Immature natural killer cell (primary cell): Measurements from ENCODE around the gene CASKIN1. TPM values are rescaled to one million over a fixed set of nuclear protein-coding genes. Genes with fewer than 3 reads are reported as not detected.

Experiments
- DNase-seq, 3 donors: peaks; one replicate each; pipeline ENCODE4 v3.0.0; 2022; ENCODE audit warnings: mixed read lengths in 1 of 3
- H3K27ac Mint-ChIP-seq, 6 donors: one replicate each; pipeline ENCODE4 v1.8.0; 2020; ENCODE audit warnings: mixed read lengths in 6 of 6, mild to moderate bottlenecking in 5 of 6, inconsistent platforms in 4 of 6, moderate library complexity in 3 of 6
- H3K27me3 Mint-ChIP-seq, 3 donors: one replicate each; pipeline ENCODE4 v1.8.0; 2020 to 2021; ENCODE audit warnings: low read depth in 3 of 3, mild to moderate bottlenecking in 3 of 3, mixed read lengths in 3 of 3, moderate library complexity in 3 of 3, inconsistent platforms in 1 of 3
- H3K36me3 Mint-ChIP-seq, 3 donors: one replicate each; pipeline ENCODE4 v1.8.0; 2020; ENCODE audit warnings: mixed read lengths in 3 of 3, inconsistent platforms in 2 of 3, mild to moderate bottlenecking in 2 of 3
- H3K4me1 Mint-ChIP-seq, 2 donors: one replicate each; pipeline ENCODE4 v1.8.0; 2020; ENCODE audit warnings: inconsistent platforms in 2 of 2, mild to moderate bottlenecking in 2 of 2, mixed read lengths in 2 of 2, moderate library complexity in 1 of 2
- H3K4me3 Mint-ChIP-seq, 5 donors: one replicate each; pipeline ENCODE4 v1.8.0; 2020; ENCODE audit warnings: mild to moderate bottlenecking in 5 of 5, mixed read lengths in 5 of 5, inconsistent platforms in 3 of 5, moderate library complexity in 3 of 5
- H3K9me3 Mint-ChIP-seq, 6 donors: one replicate each; pipeline ENCODE4 v1.8.0; 2020; ENCODE audit warnings: mild to moderate bottlenecking in 6 of 6, mixed read lengths in 6 of 6, inconsistent platforms in 4 of 6, moderate library complexity in 3 of 6
- polyA plus RNA-seq, 3 donors: library from polyadenylated mRNA; unstranded; fragments of 300-500 nt; fragmentation: Illumina TruSeq; gene quantifications; one replicate each; pipeline ENCODE4 v1.2.3, GENCODE V29; 2021

The CASKIN1 gene
- polyA plus RNA-seq, 3 donors from 2014 or later = not detected

DNA sequence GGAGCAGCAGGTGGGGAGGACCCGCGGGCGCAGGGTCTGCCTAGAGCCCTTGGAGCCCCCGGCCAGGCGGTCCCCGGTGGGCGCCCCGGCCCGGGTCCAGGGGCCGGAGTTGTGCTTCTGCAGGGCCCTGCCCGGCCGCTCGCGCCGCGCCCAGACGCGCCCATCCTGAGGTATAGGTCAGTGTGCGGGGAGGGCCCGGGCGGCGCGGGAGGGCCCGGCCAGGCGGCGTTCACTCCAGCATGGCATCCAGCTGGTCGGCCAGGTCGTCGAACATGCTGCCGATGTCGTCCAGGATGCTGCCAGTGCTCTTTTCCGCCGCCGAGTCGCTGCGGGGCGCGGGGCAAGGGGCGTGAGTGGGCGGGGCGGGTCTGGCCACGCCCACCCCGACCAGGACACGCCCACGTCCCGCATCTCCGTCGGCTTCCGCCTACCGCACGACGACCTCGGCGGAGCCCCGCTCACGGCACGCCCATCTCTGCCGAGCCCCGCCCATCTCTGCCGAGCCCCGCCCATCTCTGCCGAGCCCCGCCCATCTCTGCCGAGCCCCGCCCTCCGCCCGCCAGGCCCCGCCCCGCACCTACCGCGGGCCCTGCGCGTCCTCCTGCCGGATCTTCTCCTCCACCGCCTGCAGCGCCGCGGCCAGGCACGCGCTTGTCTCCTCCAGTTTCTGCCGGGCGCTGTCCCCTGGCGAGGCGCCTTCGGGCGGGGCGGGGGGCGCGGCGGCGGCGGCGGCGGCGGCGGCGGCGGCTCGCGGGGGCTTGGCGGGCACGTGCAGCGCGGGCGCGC is 17.9 kb downstream of the CASKIN1 start:
- H3K4me3 Mint-ChIP-seq = no peak overlapping the region
- H3K27ac Mint-ChIP-seq = no peak overlapping the region
- peaks cover 0 to 1% (median 0%) of the 10 kb centered on the region in 3 donors for H3K27me3 Mint-ChIP-seq
- peaks cover 0 to 4% of the 10 kb centered on the region in 2 donors for H3K4me1 Mint-ChIP-seq
- H3K36me3 Mint-ChIP-seq = no peaks in the 10 kb centered on the region
- no peaks in the 10 kb centered on the region for H3K9me3 Mint-ChIP-seq
- peak; percentile 35 to 58 (median 40) for DNase-seq

DNA sequence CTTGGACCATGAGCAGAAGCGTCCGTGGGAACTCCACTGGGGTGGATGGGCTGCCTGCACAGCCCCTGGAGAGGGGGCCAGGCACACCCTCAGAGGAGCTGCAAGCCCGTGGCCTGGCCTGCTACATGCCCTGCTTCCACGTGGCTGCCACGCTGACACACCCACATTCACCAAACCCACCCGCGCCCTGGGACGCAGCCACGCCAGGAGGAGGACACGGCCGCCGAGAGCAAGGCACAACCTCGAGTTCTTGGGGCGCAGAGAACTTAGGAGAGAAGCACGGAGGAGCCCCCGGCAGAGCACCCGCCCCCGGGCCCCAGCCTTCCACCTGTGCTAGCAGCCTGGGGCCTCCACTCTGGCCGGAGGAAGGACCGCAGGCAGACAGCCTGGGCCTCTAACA is 18.8 kb downstream of the CASKIN1 start:
- Mint-ChIP-seq H3K4me3 (no peak overlapping the region), H3K9me3 (no peaks in the 10 kb centered on the region), H3K27me3 (no peaks in the 10 kb centered on the region), H3K4me1 (peaks cover 0 to 4% of the 10 kb centered on the region in 2 donors), H3K36me3 (no peaks in the 10 kb centered on the region), H3K27ac (no peak overlapping the region)
- no peak for DNase-seq

DNA sequence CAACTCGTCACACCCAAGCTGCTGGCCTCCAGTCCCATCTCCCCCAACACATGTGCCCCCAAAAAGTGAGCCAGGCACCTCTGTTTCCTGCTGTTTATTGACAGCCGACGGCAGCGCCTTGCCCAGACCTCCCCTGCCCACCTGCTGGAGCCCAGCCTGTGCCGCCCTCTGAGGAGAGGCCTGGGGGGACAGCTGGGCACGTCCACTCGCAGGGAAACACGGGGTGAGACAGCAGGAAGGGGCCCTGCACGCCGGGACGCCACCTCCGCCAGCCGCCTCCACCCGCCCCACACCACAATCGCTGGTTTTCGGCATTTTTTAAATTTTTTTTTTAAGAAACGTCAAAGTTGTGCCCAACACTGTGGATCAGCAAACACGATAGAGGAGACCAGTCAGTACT is 19.3 kb downstream of the CASKIN1 start:
- Mint-ChIP-seq H3K4me1 (peaks cover 0 to 1% of the 10 kb centered on the region in 2 donors), H3K4me3 (no peak overlapping the region), H3K27ac (no peak overlapping the region), H3K27me3 (no peaks in the 10 kb centered on the region), H3K36me3 (no peaks in the 10 kb centered on the region), H3K9me3 (no peaks in the 10 kb centered on the region)
- no peak for DNase-seq

DNA sequence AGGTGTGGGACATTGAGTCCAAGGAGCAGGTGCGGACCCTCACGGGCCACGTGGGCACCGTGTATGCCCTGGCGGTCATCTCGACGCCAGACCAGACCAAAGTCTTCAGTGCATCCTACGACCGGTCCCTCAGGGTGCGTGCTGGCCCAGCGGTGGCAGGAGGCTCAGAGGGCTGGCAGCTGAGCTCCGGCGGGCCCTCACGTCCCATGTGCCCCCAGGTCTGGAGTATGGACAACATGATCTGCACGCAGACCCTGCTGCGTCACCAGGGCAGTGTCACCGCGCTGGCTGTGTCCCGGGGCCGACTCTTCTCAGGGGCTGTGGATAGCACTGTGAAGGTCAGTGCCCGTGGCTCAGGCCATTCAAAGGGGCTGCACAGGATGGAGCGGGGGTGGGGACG is 20.4 kb downstream of the CASKIN1 start:
- H3K27ac Mint-ChIP-seq = no peak overlapping the region
- no peak overlapping the region for H3K4me3 Mint-ChIP-seq
- no peak for DNase-seq

DNA sequence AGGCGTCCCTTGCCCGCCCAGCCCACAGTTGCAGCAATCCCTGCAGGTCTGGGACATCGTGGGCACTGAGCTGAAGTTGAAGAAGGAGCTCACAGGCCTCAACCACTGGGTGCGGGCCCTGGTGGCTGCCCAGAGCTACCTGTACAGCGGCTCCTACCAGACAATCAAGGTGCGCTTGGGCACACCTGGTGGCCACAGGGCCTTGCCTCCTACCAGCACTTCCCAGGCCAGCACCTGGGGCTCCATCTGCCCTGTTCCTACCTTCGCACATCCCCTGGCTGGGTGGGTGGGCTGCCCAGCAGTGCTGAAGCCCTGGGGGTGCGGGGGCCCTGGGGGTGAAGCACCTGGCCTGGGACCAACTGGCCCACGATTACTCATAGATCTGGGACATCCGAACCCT is 21.0 kb downstream of the CASKIN1 start:
- no peak overlapping the region for H3K27ac Mint-ChIP-seq
- no peaks in the 10 kb centered on the region for H3K27me3 Mint-ChIP-seq
- no peaks in the 10 kb centered on the region for H3K9me3 Mint-ChIP-seq
- no peak for DNase-seq
- no peak overlapping the region for H3K4me3 Mint-ChIP-seq
- no peaks in the 10 kb centered on the region for H3K36me3 Mint-ChIP-seq
- no peaks in the 10 kb centered on the region for H3K4me1 Mint-ChIP-seq

More for the DNA sequence above, 20.4 kb downstream of the CASKIN1 start:
- Mint-ChIP-seq H3K36me3 (no peaks in the 10 kb centered on the region), H3K27me3 (no peaks in the 10 kb centered on the region), H3K4me1 (no peaks in the 10 kb centered on the region), H3K9me3 (no peaks in the 10 kb centered on the region)

DNA sequence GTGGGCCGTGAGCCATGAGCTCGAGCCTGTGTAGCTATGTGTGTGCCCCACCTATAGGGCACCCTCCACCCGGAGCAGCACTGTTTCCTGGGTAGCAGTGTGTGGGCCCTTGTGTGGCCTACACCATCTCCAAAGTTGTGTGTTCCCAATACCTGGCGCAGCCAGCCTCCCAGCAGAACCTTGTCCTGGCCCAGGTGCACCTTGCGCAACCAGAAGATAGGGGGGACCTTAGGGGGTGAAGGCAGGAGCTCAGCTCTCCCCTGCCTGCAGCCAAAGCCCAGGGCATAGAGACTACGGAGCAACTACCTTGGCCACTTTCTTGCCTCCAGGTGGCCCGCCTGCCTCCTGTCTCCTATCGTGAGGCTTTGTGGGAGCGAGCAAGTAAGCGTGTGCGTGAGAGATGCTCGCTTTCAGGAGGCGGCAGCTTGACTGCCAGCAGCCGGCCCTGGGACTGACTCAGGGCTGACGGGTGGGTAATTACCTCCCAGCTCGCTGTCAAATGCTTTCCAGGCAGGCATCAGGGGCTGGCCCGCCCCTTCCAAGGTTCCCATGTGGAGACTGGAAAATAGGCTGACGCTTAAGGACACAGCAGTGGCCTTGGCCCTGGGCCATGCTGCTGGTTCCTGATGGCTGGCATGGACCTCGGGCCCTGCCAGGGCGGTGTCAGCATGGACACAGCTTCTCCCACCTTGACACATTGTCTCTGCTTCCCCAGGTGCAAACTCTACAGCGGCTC is 21.8 kb downstream of the CASKIN1 start:
- H3K4me3 Mint-ChIP-seq = no peak overlapping the region
- no peaks in the 10 kb centered on the region for H3K36me3 Mint-ChIP-seq
- H3K27ac Mint-ChIP-seq = no peak overlapping the region
- H3K9me3 Mint-ChIP-seq = no peaks in the 10 kb centered on the region
- H3K4me1 Mint-ChIP-seq = no peaks in the 10 kb centered on the region
- no peaks in the 10 kb centered on the region for H3K27me3 Mint-ChIP-seq
- DNase-seq = no peak

DNA sequence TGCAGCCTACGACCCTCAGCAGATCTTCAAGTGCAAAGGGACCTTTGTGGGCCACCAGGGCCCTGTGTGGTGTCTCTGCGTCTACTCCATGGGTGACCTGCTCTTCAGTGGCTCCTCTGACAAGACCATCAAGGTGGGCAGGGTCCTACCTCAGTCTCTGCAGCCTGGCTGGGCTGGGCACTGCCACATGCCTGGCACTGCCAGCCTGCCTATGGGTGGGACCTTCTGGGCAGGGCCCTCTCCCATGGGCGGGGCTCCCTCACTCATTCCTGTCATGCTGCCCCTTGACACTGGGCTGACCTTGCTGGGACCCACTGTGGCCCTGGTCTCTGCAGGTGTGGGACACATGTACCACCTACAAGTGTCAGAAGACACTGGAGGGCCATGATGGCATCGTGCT is 22.5 kb downstream of the CASKIN1 start:
- Mint-ChIP-seq H3K9me3 (no peaks in the 10 kb centered on the region), H3K4me1 (no peaks in the 10 kb centered on the region), H3K27ac (no peak overlapping the region), H3K36me3 (no peaks in the 10 kb centered on the region), H3K4me3 (no peak overlapping the region), H3K27me3 (no peaks in the 10 kb centered on the region)
- DNase-seq = no peak

DNA sequence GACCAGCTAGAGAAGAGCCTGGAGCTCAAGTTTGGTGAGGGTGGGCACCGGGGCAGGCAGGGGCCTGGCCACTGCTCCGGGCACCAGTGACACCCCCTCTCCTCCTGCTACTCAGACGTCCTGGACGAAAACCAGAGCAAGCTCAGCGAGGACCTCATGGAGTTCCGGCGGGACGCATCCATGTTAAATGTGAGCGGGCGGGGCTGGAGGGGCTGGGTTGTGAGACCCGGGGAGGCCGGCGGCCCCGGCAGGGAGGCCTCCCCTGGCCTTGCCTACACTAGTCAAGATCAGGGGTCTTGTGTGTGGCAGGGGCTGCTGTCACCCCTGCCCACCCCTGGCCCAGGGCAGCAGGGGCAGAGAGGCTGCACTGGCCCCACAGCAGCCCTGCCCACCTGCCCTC is 23.0 kb downstream of the CASKIN1 start:
- H3K27ac Mint-ChIP-seq = no peak overlapping the region
- H3K4me3 Mint-ChIP-seq = no peak overlapping the region

DNA sequence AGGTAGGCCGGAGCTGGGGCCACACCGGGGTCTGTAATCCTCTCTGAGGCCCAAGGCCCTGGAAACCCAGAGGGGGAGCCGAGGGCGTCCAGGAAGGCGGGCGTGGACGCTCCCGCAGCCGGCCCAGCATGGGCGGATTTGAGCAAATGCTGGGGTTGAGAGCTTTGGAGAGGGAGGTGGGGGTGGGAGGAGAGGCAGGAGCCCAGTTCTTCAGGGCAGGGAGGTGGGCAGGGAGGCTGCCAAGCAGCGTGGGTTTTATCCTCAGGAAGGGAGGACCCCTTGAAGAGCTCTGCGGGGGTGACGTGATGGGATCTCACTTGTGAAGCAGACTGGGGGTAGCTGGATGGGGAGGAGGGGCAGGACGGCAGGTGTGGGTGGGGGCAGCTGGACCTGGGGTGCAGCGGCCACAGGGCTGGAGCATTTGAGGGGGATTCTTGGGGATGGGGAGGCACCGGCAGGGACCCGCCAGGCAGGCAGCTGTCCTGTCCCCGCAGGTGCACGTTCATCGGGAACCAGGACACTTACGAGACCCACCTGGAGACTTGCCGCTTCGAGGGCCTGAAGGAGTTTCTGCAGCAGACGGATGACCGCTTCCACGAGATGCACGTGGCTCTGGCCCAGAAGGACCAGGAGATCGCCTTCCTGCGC is 23.6 kb downstream of the CASKIN1 start:
- Mint-ChIP-seq H3K9me3 (no peaks in the 10 kb centered on the region), H3K27me3 (no peaks in the 10 kb centered on the region), H3K4me1 (no peaks in the 10 kb centered on the region), H3K36me3 (no peaks in the 10 kb centered on the region), H3K4me3 (no peak overlapping the region), H3K27ac (no peak overlapping the region)
- DNase-seq = no peak

More for the DNA sequence above, 23.0 kb downstream of the CASKIN1 start:
- Mint-ChIP-seq H3K27me3 (no peaks in the 10 kb centered on the region), H3K9me3 (no peaks in the 10 kb centered on the region), H3K4me1 (no peaks in the 10 kb centered on the region), H3K36me3 (no peaks in the 10 kb centered on the region)
- DNase-seq = no peak

DNA sequence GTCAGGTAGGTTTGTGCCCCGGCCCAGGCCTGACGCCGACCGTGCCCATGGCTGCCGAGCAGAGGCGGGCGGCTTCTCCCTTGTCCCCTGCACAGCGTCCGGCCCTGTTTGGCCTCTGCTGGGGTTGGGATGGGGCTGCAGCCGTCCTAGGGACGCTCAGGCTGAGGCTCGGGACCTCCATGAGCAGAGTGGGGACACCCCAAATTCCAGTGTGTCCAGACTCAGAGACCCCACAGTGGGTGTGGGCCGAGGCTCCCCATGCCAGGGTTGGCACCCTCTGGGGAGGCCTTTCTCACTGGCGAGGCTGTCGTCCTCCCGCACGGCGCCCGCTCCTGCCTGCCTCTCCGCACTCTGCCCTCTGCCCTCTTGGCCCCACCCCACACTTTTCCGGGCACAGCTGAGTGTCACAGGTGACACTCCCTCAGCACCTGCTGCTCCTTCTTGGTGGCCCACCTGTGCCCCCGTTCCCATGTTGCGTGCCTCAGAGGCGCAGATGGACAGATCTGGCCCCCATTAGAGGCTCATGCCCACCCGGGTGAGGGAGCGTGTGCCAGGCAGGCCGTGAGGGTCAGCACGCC is 24.7 kb downstream of the CASKIN1 start:
- H3K27me3 Mint-ChIP-seq = no peaks in the 10 kb centered on the region
- no peak for DNase-seq
- no peaks in the 10 kb centered on the region for H3K4me1 Mint-ChIP-seq
- no peaks in the 10 kb centered on the region for H3K36me3 Mint-ChIP-seq
- H3K9me3 Mint-ChIP-seq = no peaks in the 10 kb centered on the region
- no peak overlapping the region for H3K27ac Mint-ChIP-seq
- H3K4me3 Mint-ChIP-seq = no peak overlapping the region

DNA sequence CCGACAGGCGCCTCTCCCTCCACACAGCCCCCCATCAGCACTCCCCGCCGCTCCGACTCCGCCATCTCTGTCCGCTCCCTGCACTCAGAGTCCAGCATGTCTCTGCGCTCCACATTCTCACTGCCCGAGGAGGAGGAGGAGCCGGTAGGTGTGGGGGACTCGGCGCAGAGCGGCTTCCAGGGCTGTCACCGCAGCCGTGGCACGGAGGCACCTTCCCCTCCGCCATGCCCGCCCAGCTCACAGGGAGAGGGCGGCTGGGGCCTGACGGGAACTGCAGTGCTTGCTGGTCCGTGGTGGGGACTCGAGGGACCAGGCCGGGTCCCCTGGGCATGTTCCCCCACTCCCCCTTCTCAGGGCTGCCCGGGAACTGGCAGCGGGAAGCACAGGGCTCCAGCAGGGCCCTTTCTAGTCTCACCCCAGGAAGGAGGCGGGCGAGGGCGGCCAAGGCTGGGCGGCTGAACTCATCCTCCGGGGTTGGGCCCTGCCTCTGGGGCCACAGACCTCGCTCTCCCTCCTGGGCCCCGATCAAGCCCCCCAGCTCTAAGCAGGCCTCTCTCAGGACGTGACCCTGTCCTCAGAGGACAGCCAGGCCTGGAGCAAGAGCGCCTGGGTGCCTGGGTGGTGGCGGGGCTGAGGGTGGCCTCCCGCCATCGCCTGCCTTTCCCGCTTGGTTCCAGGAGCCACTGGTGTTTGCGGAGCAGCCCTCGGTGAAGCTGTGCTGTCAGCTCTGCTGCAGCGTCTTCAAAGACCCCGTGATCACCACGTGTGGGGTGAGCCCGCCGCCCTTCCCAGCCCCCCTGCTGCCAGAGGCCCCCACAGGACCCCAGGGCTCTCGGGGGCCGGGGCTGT is 25.6 kb downstream of the CASKIN1 start:
- no peaks in the 10 kb centered on the region for H3K27me3 Mint-ChIP-seq

DNA sequence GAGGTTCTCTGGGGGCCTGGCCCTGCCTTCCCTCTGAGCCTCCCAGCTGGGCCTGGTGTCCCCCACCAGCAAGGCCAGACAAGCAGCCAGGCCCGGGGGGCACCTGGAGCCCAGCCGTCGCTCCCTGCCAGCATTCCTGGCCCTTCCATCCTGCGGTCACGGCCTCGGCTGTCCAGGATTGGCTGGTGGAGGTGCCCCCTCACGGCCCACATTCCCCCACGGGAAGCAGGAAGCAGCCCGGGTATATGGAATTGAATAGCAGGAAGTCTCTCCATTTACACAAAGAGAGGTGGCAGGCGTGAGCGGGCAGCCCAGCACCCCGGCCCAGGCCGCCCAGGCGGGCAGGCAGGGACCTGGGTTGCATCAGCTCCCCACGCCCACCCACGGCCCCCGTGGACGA is 26.3 kb downstream of the CASKIN1 start:
- no peak for DNase-seq
- Mint-ChIP-seq H3K36me3 (no peaks in the 10 kb centered on the region), H3K4me3 (no peak overlapping the region), H3K27ac (no peak overlapping the region), H3K27me3 (no peaks in the 10 kb centered on the region), H3K4me1 (no peaks in the 10 kb centered on the region), H3K9me3 (no peaks in the 10 kb centered on the region)

More for the DNA sequence above, 25.6 kb downstream of the CASKIN1 start:
- no peak for DNase-seq
- Mint-ChIP-seq H3K27ac (no peak overlapping the region), H3K4me1 (no peaks in the 10 kb centered on the region), H3K9me3 (no peaks in the 10 kb centered on the region), H3K4me3 (no peak overlapping the region), H3K36me3 (no peaks in the 10 kb centered on the region)

DNA sequence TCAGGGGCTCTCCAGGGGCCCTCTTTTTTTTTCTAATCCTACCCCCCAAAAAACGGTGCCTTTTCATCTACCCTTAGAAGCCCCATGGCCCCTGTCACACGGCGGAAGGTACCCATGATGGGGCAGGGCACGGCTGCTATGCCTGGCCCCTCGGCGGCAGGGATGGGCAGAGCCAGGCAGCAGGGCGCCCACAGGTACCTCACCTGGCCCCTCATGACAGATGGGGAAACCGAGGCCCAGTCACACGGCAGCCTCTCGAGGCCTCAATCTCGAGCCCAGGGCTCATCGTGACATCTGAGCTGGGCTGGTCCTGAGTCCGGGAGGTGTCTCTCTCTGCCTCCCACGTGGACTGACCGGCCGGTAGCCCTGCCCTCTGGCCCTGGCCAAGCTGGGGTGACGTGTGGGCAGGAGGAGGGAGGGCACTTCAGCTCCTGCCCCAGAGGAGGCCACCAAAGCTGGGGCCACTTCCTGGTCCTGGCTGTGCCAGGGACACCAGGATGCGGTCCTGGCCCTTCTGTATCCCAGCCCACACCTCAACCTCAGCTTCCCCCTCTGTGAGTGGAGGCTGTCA is 29.3 kb downstream of the CASKIN1 start:
- H3K27ac Mint-ChIP-seq = no peak overlapping the region

More for the DNA sequence above, 29.3 kb downstream of the CASKIN1 start:
- Mint-ChIP-seq H3K4me1 (no peaks in the 10 kb centered on the region), H3K36me3 (no peaks in the 10 kb centered on the region), H3K27me3 (no peaks in the 10 kb centered on the region), H3K4me3 (no peak overlapping the region), H3K9me3 (no peaks in the 10 kb centered on the region)
- no peak for DNase-seq
